Non-pigmented ciliary epithelial cell (primary cell): ENCODE results near the gene STAT1.

Source experiments
- DNase-seq: peaks from one replicate; pipeline ENCODE4 v3.0.0-alpha.2; 2010; ENCODE audit warnings: low read depth

Gene STAT1

GRCh38 chr2:190959911-190960788 is 53.8 kb downstream of the STAT1 start:
- DNase-seq = peak; percentile 36

DNA sequence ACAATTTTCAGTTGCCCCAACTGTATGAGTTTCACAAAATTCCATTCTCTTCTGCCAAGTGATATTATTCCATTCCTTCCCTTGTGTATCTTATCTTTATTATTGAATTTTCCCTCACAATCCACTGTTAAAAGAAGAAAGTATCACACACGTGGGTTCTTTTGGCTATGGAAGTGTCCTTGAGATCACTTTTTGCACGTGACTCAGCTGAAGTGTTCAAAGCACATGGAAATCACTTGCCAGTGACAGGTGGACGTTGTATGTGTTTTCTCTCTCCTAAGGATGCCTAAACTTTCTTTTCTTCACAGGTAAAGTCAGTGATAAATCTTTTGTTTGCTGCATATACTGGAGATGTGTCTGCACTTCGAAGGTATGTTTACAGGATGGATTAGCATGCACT is 60.7 kb downstream of the STAT1 start:
- no peak for DNase-seq

- DNase-seq = no peak
Measured at GRCh38 chr2:190950566-190950991, 63.4 kb downstream of the STAT1 start.

DNA sequence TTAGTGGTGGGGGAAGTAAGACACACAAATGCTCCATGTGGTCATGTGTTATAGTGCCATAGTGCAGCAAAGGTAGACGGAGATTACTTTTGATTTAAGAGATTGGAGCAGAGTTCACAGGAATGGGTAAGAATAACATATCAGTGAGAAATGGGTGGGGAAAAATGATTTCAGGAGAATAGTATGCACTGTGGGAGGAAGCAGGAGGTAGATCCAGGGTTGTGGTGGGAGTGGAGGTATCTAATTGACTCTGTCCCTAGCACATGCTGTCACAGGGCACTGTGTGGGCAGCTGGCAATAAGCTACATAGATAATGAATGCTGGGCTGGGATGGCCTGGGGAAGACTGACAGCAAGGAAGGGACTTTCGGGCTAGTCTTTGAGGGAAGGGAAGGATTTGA is 65.3 kb downstream of the STAT1 start:
- peak; percentile 60 for DNase-seq

DNA sequence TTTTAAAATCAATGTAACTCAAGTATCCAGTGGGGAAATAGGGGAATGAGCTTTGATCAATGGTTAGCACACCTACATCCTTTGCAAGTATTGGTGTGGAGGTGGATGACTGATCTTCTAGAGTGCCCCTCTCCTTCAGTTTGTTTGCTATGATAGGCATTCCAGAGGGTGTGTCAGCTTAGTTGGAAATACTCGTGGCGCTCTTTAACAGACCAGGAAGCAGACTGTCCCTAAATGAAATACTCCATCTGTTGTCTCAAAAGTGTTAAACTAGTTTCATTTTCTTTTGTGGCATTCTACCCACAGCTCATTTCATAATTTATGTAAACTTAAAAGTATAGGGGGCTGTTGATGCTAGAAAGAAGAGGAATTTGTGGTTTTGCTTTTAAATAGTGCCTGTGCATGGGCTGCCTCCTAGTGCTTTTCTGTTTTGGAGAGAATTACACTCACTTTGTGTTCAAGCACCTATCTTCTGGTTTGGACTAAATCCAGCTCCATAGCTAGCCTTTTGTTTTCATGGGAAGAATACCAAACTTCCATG is 66.2 kb downstream of the STAT1 start:
- peak; percentile 55 for DNase-seq

DNA sequence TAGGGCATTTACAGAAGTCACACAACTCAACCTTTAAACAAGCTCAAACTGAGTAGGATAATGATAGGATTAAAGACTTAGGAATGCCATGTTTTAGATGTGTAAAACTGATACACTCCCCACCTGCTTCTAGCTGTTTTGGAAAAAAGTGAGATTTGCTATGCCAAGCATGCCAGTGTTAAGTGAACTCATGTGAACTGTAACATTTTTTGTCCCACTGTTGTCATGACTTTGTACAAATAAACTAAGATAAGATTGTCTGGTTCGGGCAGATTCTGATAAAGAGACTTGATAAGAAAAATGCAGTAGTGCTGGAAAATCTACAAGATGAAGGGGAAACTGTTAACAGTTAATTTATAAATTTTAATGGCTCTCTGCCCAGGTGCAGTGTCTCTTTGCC is 66.8 kb downstream of the STAT1 start:
- no peak for DNase-seq

GRCh38 chr2:190943706-190944105 is 70.3 kb downstream of the STAT1 start:
- DNase-seq = no peak

GRCh38 chr2:190942697-190943096 is 71.3 kb downstream of the STAT1 start:
- no peak for DNase-seq

DNA sequence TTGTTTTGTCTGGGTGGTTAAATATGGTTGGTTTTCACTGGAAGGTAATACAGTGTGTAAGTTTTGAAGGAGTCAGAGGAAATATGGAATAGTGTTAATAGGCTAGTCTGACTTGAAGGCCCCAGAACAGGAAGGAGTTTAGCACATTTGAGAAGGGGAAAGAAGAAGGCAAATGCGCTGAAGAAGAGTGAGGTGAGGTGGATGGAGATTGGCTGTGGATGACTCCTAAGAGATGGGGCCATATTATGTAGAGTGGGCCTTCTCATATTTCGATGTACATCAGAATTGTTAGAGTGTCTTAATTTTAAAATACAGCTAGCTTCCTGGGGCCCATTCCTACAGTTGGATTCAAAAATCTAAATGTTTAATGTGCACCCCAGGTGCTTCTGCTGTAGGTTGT is 72.4 kb downstream of the STAT1 start:
- no peak for DNase-seq

DNA sequence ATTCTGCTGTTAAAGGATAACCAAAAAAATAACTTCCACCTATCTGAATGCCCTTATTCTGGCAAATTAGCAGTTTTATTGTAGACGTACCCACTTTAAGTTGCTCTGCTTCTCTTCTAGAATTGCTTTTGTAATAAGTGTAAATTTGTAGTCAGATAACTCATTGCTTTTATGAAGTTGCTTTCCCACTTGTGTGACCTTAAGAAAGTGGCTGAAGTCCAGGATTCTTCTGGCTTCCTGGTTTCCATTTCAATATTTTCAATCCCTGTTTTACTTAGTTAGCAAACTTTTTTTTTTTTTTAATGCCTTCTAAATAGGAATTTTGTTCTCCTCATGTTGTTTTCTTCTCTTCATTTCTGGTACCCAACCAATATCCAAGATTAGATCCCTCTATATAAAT is 73.5 kb downstream of the STAT1 start:
- DNase-seq = no peak

- no peak for DNase-seq
Measured at GRCh38 chr2:190938771-190939335, 75.1 kb downstream of the STAT1 start.

DNA sequence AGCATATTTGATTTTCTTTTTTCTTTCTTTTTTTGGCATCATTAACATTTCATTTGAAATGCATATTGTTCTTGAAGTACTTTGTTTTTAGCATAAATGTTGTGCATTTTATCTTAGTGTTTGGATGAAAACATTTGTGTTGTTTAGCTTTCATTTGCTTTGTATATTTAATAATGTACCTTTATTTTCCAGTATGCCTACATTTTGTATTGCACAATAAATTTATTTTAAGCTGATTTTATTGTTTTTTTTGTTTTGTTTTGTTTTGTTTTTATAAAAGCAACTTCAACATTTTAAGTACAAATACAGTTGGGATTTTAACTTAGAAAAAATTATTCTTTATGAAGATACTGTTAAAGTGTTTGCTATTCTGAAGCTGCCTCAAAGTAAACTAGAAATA is 78.9 kb downstream of the STAT1 start:
- DNase-seq = no peak

DNA sequence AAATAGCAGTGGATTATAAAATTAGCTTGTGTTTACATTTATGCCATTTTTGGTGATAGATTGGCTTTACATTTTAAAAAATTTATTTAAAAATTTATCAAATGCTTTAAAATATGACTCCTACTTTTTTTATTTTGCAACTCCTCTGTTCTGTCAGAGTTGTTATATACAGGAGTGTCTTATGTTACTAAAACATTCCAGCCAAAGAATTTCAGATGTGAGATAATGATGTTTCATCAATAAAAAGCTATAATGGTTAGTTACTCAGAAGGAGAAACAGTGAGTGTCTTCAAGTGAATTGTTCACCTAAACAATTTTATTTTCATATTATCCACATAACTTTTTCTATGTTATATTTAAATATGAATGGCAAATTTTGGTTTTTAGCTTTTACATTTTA is 80.6 kb downstream of the STAT1 start:
- no peak for DNase-seq

GRCh38 chr2:190932514-190932913 is 81.5 kb downstream of the STAT1 start:
- no peak for DNase-seq

DNA sequence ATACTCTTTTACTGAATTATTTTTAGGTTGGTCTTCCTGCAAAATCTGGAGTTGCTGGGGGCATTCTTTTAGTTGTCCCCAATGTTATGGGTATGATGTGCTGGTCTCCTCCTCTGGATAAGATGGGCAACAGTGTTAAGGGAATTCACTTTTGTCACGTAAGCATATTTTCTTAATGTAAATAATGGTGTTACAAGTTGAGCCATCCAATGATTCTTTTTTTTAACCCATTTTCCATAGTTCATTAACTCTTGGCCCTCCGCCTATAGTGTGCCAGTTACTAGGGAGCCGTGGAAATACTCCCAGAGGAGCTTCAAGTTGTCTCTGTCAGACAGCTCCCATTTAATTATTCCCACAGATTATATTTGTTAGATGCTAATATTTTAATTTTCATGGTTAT is 83.6 kb downstream of the STAT1 start:
- DNase-seq = no peak

DNA sequence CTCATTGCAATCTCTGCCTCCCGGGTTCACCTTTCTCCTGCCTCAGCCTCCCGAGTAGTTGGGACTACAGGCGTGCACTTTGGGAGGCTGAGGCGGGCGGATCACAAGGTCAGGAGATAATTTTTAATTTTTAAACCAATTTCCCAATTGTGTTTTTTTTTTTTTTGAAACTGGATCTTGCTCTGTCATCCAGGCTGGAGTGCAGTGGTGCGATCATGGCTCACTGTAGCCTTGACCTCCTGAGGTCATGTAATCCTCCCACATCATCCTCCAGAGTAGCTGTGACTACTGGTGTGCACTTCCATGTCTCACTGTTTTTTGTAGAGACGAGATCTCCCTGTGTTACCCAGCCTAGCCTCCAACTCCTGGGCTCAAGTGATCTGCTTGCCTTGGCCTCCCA is 84.1 kb downstream of the STAT1 start:
- no peak for DNase-seq

GRCh38 chr2:190927301-190927700 is 86.7 kb downstream of the STAT1 start:
- DNase-seq = no peak

DNA sequence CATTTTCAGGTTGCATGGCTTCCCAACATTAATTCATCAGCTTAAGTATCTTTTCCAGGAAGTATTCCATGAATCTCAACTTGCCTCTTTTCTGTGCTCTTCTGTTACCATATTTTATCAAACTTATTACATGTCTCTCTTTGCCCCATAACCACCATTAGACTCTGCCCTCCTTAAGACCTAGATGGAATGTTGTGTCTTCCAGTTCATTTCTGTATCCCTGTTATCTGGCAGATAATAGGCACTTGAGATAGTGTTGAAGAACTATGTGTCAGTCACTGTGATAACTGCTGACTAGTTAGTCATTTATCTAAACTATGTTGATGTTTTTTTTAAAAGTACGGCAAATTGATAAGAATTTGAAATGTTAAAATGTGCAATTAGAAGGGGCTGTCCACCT is 91.6 kb downstream of the STAT1 start:
- no peak for DNase-seq

DNA sequence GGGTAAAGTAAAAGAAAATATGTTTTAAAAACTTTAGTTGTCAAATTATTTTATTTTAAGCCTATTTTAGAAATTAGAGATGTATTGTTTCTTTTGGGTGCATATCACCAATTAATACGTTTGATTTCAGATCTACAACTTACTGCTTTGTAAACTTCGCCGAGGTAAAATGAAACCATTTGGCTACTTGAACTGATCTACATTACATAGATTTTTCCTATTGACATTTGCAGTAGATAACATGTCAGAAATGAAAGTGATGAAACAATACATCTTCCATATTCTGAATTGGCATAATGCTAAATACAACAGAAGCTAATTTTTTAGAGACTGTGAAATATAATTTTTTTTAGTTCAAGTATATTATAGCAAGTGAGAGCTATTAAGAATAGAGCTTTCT is 93.9 kb downstream of the STAT1 start:
- no peak for DNase-seq
